Measurements from ENCODE around the gene SLC37A4. TPM values are rescaled to one million over a fixed set of nuclear protein-coding genes. Genes with fewer than 3 reads are reported as not detected.
"Not testable (repeated sequence)": the region's sequence is repeated elsewhere in the genome, so short reads cannot be mapped to it uniquely, and the experiment has no call there.

The SLC37A4 gene
- total and polyA plus RNA-seq, 2 experiments from 2014 or later, result 68.0 to 82.3 TPM

- 77% methylated on average over 6 of the region's 6 CpGs for WGBS (ENCODE audit: low lambda C conversion rate, missing lambda C conversion rate)
- no peak for DNase-seq (ENCODE audit: low spot score)
- no peak overlapping the region for H3K27ac ChIP-seq
- no peaks in the 10 kb centered on the region for H3K36me3 ChIP-seq (replicated peaks; ENCODE audit: insufficient read depth, low read depth)
- no peak overlapping the region for H2AFZ ChIP-seq
- H3K79me2 ChIP-seq, result no peaks in the 10 kb centered on the region
- TF ChIP-seq EZH2 (IDR thresholded peaks at IDR 0.05; ENCODE audit: borderline replicate concordance), result no peak
- no peak for TF ChIP-seq CTCF (IDR thresholded peaks at IDR 0.05; ENCODE audit: poor library complexity)
- TF ChIP-seq EZH2phosphoT487 (IDR thresholded peaks at IDR 0.05; ENCODE audit: low read depth, severe bottlenecking, unreplicated experiment), result no peak
- no peaks in the 10 kb centered on the region for H3K4me1 ChIP-seq (ENCODE audit: insufficient read depth)
- H4K20me1 ChIP-seq (ENCODE audit: insufficient read depth, poor library complexity, severe bottlenecking), result no peaks in the 10 kb centered on the region
- H3K4me2 ChIP-seq, result no peak overlapping the region
- no peaks in the 10 kb centered on the region for H3K9me3 ChIP-seq (ENCODE audit: low read depth)
- H3K4me3 ChIP-seq, result no peak overlapping the region
- H3K27me3 ChIP-seq, result no peaks in the 10 kb centered on the region
- no peaks in the 10 kb centered on the region for H3K9me2 ChIP-seq (replicated peaks; ENCODE audit: insufficient read depth)
These were observed 14.0 kb upstream of the SLC37A4 start for GRCh38 chr11:119044708-119045107.

GRCh38 chr11:119042927-119043326, 12.2 kb upstream of the SLC37A4 start:
- H3K4me2 ChIP-seq, result no peak overlapping the region
- 89% methylated on average over 9 of the region's 9 CpGs for whole genome bisulfite sequencing (ENCODE audit: low lambda C conversion rate, missing lambda C conversion rate)
- no peaks in the 10 kb centered on the region for H3K9me2 ChIP-seq (replicated peaks; ENCODE audit: insufficient read depth)
- H3K4me3 ChIP-seq, result no peak overlapping the region
- H3K79me2 ChIP-seq, result no peaks in the 10 kb centered on the region
- H4K20me1 ChIP-seq (ENCODE audit: insufficient read depth, poor library complexity, severe bottlenecking), result no peaks in the 10 kb centered on the region
- H3K36me3 ChIP-seq (replicated peaks; ENCODE audit: insufficient read depth, low read depth), result no peaks in the 10 kb centered on the region
- no peak overlapping the region for H3K27ac ChIP-seq
- TF ChIP-seq EZH2phosphoT487 (IDR thresholded peaks at IDR 0.05; ENCODE audit: low read depth, severe bottlenecking, unreplicated experiment) (no peak), CTCF (IDR thresholded peaks at IDR 0.05; ENCODE audit: poor library complexity) (no peak), EZH2 (IDR thresholded peaks at IDR 0.05; ENCODE audit: borderline replicate concordance) (no peak)
- H3K4me1 ChIP-seq (ENCODE audit: insufficient read depth), result no peaks in the 10 kb centered on the region
- DNase-seq (ENCODE audit: low spot score), result no peak
- no peaks in the 10 kb centered on the region for H3K9me3 ChIP-seq (ENCODE audit: low read depth)
- H3K27me3 ChIP-seq, result no peaks in the 10 kb centered on the region
- no peak overlapping the region for H2AFZ ChIP-seq

- Histone ChIP-seq H3K9me3 (ENCODE audit: low read depth) (no peaks in the 10 kb centered on the region), H3K27me3 (no peaks in the 10 kb centered on the region), H2AFZ (no peak overlapping the region), H3K4me1 (ENCODE audit: insufficient read depth) (no peaks in the 10 kb centered on the region), H4K20me1 (ENCODE audit: insufficient read depth, poor library complexity, severe bottlenecking) (no peaks in the 10 kb centered on the region), H3K4me2 (no peak overlapping the region), H3K9me2 (replicated peaks; ENCODE audit: insufficient read depth) (no peaks in the 10 kb centered on the region), H3K79me2 (no peaks in the 10 kb centered on the region), H3K27ac (no peak overlapping the region), H3K36me3 (replicated peaks; ENCODE audit: insufficient read depth, low read depth) (no peaks in the 10 kb centered on the region), H3K4me3 (no peak overlapping the region)
- TF ChIP-seq EZH2 (IDR thresholded peaks at IDR 0.05; ENCODE audit: borderline replicate concordance), result no peak
- TF ChIP-seq CTCF (IDR thresholded peaks at IDR 0.05; ENCODE audit: poor library complexity), result no peak
- no peak for TF ChIP-seq EZH2phosphoT487 (IDR thresholded peaks at IDR 0.05; ENCODE audit: low read depth, severe bottlenecking, unreplicated experiment)
- 79% methylated on average over 4 of the region's 4 CpGs for whole genome bisulfite sequencing (ENCODE audit: low lambda C conversion rate, missing lambda C conversion rate)
- DNase-seq (ENCODE audit: low spot score), result no peak
These were observed 11.3 kb upstream of the SLC37A4 start for GRCh38 chr11:119041821-119042514.

- DNase-seq (ENCODE audit: low spot score); H3K27ac ChIP-seq; H3K4me1 ChIP-seq (ENCODE audit: insufficient read depth); H3K9me2 ChIP-seq (replicated peaks; ENCODE audit: insufficient read depth); H4K20me1 ChIP-seq (ENCODE audit: insufficient read depth, poor library complexity, severe bottlenecking); H3K4me3 ChIP-seq; H3K79me2 ChIP-seq; H3K9me3 ChIP-seq (ENCODE audit: low read depth); H3K27me3 ChIP-seq; H3K4me2 ChIP-seq; H3K36me3 ChIP-seq (replicated peaks; ENCODE audit: insufficient read depth, low read depth); H2AFZ ChIP-seq: not testable (repeated sequence)
- 42% methylated on average over 11 of the region's 11 CpGs for WGBS (ENCODE audit: low lambda C conversion rate, missing lambda C conversion rate)
These were observed 8.8 kb upstream of the SLC37A4 start for GRCh38 chr11:119039471-119039870.
